CD4-positive, alpha-beta T cell treated with Interleukin-17A for 4 hours (primary cell): ENCODE data around the gene C3orf22.

Experiments used
- DNase-seq: peaks from one replicate; pipeline ENCODE4 v3.0.0-alpha.2; 2020; ENCODE audit warnings: mixed read lengths

C3orf22 gene

DNA sequence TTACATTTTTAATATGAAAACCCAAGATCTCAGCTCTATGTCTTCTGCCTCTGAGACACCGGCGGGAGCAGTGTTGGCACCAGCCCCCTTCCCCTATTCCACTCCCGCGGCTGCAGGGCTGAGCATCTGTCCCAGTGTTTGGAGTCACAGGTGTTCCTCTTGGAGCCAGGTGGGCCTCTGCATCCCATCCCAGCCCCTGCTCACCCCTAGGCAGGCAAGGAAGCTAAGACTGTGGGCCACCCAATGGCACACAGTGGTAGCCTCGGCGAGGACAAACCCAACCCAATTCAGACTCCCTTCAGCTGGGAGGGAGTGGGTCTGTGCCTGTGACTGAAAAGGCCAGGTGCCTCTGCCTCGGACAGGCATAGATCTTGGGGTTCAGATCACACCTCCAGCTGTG lies 31.7 kb downstream of the C3orf22 start:
- DNase-seq = no peak

- DNase-seq = no peak
Measured at GRCh38 chr3:126526668-126527005, 32.1 kb downstream of the C3orf22 start.

- DNase-seq = no peak
Measured at GRCh38 chr3:126525853-126526667, 32.7 kb downstream of the C3orf22 start.

DNA sequence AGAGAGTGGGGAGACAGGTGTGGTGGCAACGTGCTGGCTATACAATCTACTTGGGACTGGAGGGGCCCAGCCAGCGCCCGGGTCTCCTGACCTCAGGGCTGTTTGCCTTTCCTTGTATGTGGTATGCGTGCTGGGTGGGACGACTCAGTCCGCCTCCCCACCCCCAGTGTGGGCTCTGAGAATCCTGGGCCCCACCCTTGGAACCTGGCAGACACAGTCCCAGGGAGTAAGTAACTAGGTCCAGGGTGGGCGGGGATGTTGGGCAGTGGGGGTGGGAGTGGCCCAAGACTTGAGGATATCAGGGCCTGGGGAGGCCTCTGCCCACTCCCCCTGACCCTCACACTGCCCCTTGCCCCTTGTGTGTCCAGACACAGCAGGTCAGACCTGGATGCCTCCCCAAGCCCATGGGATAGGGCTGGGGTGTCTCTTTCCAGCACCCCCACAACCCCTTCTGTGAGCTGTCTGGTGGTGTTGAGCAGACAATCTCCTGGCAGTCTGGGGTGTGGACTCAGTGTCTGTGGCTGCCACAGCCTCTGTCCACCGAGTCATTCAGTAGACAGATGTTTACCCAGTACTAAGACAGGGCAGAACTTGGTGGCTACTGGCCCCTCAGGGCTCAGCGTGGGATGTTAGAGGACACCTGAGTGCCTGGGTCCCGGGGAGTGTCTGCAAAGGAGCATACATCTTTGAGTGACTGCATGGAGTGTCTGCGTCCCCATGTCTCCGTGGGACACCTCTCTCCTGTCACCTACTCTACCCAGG lies 33.5 kb downstream of the C3orf22 start:
- no peak for DNase-seq

- no peak for DNase-seq
Measured at GRCh38 chr3:126524429-126524988, 34.2 kb downstream of the C3orf22 start.

DNA sequence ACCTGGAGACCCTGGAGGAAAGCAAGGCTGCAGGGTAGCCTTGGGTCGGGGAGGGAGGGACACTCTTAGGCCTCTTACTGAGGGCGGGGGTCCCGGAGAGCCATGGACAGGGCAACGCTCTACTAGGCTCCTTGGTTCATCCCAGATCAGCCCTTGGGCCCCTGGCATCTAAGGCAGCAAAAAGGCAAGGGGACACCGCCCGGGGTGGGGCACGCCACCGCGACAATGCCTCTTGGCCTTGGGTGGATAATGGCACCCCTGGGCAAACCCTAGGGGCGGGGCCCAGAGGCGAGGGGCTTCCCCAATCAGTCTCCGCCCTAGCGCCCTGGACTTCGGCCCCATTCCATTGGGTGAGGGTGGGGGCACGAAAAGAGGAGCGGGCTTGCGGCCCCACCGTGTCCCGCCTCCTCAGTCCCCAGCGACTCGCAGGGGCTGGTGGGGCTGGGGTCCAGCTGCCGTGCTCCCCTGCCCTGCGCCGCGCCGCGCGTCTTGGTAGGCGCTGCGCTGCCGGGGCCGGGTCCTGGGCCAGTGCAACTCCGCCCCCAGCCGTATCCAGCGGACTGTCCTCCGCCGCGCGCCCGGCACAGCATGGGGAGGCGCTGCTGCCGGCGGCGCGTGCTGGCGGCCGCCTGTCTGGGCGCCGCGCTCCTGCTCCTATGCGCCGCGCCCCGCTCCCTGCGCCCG lies 34.8 kb downstream of the C3orf22 start, which contains the start of gene CHST13:
Gene CHST13, plus strand, starts transcription at position 411 of the 684 bp plus-strand sequence. Its CDS starts 178 bp downstream, at position 589.
- DNase-seq = no peak

DNA sequence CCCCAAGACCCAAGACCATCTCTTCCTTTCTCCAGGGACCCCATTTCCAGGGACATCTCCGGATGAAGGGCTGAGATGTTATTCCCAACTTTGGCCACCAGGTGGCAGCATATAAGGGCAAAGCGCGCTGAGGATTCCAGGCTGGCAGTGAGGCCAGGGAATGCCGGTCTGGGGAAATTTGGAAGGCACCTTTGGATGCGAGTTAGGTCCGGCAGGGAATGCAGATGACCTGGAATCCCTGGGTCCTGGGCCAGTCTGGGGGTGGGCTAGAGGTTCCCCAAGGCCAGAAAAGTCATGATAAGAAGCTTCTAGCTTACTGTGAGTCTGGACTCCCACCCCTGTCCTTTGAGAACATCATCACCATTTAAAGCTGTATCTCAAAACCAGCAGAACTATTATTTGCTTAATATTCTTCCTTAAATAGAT lies 36.4 kb downstream of the C3orf22 start:
- peak; percentile 54 for DNase-seq

- no peak for DNase-seq
Measured at GRCh38 chr3:126521122-126521891, 37.4 kb downstream of the C3orf22 start.

GRCh38 chr3:126519506-126520455 lies 39.0 kb downstream of the C3orf22 start:
- DNase-seq = no peak

GRCh38 chr3:126518779-126519177 lies 40.0 kb downstream of the C3orf22 start:
- DNase-seq = no peak

- DNase-seq = no peak
Measured at GRCh38 chr3:126517986-126518778, 40.5 kb downstream of the C3orf22 start.

DNA sequence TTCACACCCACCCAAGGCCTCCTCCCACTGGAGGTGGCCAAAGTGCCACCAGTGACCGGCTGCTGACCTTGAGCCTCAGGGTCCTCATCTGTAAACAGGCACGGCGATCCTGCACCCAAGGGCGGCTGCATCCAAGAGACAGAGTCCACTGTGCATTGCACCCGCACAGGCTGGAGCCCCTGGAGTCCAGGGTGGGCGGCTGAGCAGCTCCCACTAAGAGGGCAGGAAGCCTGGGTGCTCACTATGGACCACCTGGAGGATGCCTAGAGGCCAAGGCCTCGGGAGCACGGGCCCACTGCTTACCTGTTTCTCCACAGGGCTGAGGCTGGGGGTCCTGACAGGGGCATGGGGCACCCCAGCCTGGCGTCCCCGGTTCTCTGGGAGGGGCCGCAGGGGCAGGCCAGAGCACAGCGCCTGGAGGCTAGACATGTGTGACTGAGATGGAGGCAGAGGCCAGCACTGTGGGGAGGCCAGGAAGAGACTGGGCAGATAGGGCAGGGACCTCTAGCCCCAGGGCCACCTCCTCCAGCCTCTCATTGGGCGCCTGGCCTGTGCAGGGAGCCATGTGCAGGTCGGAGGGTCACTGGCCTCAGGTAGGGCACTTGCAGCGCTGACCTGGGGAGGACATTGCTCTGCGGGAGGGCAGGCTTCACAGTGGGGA lies 41.3 kb downstream of the C3orf22 start, which contains the start of gene UROC1:
Gene UROC1, minus strand, starts transcription at position 483 of the 661 bp plus-strand sequence. Its CDS starts 54 bp downstream, at position 429.
- DNase-seq = no peak

DNA sequence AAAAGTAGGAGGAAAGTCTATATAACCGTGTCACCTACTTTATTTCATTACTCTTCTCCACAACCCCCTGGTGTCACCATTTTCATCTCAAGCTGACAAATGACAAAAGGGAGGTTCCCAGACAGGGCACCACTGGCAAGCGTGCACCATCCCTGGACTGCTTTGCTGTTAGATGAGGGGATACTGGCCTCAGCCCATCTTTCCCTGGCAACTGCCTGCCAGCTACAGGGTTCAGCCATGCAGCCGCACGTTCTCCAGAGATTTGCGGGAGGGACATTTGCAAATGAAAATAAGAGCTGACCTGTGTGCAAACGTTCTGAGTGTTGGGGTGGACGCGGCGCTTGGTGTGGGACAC lies 41.8 kb downstream of the C3orf22 start:
- DNase-seq = no peak

DNA sequence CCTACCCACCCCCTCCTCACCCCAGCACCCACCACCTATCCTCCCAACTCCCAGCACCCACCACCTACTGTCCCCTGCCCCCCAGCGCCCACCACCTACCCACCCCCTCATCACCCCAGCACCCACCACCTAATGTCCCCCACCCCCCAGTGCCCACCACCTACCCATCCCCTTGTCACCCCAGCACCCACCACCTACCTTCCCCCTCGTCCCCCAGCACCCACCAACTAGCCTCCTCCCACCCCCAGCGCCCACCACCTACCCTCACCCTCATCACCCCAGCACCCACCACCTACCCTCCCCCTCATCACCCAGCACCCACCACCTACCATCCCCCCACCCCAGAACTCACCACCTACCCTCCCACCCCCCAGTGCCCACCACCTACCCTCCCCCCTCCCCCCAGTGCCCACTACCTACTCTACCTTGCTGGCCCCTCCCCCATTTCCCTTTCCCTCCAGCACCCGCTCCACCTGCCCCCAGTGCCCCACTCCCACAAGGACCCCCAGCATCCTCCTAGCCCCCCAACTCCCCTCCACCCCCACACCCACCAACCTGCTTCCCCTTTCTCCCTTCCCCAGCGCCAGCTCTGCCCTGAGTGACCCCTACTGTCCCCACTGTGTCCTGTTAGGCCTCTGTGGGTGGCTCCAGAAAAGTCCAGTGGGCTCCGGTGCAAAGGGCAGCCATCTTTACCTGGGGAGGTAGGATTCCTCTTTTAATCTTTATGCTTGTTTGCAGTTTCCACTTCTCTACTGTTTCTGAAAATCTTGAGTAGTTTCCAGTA lies 42.4 kb downstream of the C3orf22 start:
- no peak for DNase-seq

GRCh38 chr3:126515066-126515706 lies 43.5 kb downstream of the C3orf22 start:
- no peak for DNase-seq

- no peak for DNase-seq
Measured at GRCh38 chr3:126514161-126514560, 44.6 kb downstream of the C3orf22 start.

- no peak for DNase-seq
Measured at GRCh38 chr3:126512916-126513650, 45.6 kb downstream of the C3orf22 start.

GRCh38 chr3:126512026-126512425 lies 46.7 kb downstream of the C3orf22 start:
- DNase-seq = no peak
